HuH-7.5 (cell line): Measurements from ENCODE around the gene HDHD2.
"Not testable (repeated sequence)": the region's sequence is repeated elsewhere in the genome, so short reads cannot be mapped to it uniquely, and the experiment has no call there.

ENCODE experiments used
- DNase-seq: peaks from one replicate; pipeline ENCODE4 v3.0.0; 2011; ENCODE audit warnings: low spot score

HDHD2 gene, protein sequence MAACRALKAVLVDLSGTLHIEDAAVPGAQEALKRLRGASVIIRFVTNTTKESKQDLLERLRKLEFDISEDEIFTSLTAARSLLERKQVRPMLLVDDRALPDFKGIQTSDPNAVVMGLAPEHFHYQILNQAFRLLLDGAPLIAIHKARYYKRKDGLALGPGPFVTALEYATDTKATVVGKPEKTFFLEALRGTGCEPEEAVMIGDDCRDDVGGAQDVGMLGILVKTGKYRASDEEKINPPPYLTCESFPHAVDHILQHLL

DNA sequence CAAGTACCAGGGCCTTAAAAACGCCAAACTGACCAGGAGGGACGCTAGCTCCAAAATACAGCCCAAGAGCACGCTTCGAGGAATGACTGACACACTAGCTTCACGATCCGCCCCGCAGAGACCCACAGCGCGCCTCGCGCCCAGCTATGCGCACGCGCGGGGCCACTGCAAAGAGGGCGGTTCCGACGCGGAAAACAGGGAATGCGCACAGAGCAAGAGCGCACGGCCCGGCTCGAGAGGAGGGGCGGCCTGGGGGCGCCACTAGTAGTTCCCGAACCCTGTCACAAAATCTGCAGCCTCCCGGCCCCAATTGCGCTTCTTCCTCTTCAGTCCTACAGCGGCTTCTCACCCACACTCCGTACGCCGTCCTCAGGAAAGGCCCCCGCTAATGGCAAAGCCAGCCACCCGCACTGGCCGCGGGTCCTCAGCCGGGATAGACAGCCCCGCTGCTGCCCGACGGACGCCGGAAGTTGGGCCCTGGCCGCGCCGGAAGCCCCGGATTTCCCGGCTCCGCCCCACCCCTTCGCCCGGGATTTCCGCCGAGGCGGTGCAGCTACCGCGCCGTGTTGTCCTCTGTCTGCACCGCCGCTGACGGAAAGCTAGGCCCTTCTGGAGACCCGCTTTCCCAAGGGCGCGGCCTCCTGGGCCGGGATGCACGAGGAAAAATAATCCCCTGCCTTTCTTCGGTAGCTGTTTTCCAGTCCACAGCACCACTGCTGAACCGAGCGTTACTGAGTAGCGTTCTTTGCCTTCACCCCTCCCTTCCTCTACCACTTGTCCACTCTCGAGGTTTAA is at the start of gene HDHD2:
Gene HDHD2, minus strand, starts transcription at position 472 of the 795 bp plus-strand sequence. CDS start 14,061 bp downstream, outside the sequence.
- DNase-seq = peak; percentile 54

DNA sequence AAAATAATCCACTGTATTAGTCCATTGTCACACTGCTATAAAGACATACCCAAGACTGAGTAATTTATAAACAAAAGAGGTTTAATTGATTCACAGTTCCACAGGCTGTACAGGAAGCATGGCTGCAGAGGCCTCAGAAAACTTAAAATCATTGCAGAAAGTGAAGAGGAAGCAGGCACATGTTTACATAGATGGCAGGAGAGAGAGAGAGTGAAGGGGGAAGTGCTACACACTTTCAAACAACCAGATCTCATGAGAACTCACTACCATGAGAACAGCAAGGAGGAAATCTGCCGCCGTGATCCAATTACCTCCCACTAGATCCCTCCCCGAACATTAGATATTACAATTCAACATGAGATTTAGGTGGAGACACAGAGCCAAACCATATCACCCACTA is 45.7 kb upstream of the HDHD2 start:
- not testable (repeated sequence) for DNase-seq

DNA sequence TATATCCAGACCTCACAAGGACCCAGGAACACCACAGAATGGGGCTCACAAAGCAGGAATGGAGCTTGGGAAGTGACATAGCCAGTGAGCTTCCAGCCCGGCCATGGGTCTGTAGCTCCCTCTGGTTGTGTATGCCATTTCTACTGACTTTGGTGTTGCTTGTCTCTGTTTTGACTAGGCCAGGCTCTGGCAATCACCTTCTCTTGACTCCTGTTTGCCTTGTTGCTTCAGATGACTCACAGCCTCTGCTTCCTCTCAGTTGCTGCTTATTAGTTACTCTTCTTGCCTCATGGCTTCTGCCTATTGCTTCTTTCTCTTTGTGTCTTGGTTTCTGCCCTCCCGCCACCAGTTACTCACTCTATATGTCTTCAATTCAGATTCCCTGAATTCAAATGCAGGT is 41.7 kb upstream of the HDHD2 start:
- DNase-seq = no peak

DNA sequence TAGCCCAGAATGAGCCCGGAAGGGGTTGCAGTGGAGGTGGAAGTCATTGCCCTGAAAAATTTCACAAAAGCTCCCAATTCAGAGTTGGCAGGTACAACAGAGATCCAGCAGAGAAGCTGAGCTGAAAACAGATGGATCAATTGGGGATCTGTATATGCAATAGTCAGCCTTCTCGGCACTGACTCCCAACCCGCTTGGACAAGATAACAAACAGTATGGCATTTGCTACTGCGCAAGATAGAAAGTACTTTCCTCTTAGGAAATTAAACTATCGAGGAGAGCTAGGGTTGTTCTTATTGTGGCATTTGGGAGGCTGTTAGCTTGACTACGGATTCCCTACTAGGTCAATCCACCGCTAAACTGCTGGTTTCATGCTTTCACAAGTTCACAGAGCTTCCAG is 37.4 kb upstream of the HDHD2 start:
- DNase-seq = no peak

DNA sequence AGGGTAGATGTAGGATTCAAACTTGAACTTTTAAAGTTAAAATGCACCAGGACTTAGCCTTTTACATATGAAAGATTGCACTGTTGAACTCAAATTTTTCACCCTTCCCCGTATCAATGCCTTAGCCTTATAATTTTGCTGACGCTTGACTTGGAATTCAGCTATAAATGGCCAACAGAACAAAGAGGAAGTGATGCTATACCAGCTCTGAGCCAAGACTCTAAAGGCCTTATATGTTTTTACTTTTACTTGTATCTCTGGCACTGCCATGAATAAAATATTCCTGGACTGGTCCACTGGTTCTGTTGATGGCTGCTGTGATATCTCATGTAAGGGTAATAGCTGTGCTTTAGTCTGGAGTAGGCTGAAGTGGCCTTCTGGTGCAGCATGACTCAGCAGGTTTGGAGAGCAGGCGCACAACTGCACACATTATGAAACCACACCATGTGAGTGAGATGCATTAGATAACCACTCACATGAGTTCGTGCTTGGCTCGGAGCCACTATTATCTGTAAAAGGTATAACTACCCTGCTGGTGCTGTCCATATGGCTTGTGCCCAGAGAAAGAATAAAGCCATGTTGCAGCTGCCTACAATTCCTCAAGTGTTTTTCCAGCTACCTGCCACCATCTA is 34.2 kb upstream of the HDHD2 start:
- no peak for DNase-seq

DNA sequence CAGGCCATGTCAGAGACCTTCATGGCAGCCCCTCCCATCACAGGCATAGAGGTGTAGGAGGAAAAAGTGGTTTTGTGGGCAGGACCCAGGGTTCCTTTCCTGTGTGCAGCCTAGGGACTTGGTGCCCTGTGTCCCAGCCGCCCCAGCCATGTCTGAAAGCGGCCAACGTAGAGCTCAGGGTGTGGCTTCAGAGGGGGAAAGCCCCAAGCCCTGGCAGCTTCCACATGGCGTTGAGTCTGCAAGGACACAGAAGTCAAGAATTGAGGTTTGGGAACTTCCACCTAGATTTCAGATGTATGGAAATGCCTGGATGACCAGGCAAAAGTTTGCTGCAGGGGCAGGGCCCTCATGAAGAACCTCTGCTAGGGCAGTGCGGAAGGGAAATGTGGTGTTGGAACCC is 31.9 kb upstream of the HDHD2 start:
- DNase-seq = not testable (repeated sequence)

DNA sequence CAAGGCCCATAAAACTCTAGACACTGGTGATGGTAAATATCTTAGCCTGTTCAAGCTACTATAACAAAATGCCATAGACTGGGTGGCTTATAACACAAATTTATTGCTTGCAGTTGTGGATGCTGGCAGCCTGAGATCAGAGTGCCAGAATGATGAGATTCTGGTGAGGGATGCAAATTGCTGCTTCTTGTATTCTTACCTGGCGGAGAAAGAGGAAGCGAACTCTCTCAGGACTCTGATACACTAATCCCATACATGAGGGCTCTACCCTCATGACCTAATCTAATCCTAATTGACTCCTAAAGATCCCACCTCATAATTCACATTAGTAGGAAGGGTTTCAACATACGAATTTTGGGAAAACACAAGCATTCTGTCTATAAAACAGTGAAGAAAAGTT is 30.5 kb upstream of the HDHD2 start:
- no peak for DNase-seq

DNA sequence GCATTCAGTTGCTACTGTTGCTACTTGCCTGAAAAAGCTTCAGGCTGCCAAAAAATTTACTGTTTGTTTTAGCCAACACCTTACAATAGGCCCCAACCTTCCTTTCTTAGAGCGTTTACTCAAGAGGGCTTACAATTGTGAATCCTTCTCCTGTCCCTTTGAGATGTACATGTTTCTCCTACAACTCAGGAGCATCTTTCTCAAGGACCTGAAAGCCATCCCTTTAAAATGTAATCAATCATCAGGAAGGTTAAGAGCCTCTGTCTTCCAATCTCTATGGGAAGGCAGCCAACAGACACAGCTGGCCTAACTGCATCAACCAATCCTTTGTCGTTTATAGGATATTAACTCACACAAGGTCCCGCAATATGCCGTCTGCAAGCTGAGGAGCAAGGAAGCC is 29.2 kb upstream of the HDHD2 start:
- no peak for DNase-seq

DNA sequence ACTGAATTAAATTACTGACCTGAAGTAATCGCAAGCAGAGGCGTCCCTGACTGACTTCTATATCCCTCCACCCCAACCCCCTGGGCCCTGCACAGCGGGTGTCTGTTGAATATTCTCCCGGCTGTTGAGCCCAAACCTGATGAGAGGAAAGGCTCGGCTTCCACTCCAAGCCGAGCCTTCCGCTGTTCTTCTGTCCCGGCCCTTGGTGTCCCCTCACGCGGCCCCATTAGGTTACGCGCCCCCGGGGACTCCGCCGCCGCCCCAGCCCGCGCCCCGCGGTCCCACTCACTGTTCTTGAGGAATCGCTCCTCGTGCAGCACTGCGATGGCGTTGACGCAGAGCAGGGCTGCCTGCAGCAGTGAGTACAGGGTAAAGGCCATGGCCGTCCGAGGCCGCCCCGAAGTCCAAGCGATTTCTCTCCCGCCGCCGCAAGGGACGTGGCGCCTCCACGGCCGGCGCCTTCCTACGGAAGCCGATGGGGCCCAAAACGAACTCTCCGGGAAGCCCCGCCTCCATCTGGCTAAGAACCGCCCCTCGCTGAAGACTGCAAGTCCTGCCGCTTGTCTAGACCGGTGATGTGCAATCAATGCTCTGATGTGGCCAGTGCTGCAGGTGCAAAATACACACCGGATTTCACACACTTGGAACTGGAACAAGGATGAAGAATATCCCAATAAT is 25.7 kb upstream of the HDHD2 start, which contains the start of gene IER3IP1:
Gene IER3IP1, minus strand, starts transcription at position 467 of the 678 bp plus-strand sequence. Its CDS starts 87 bp downstream, at position 380.
- DNase-seq = peak; percentile 55

DNA sequence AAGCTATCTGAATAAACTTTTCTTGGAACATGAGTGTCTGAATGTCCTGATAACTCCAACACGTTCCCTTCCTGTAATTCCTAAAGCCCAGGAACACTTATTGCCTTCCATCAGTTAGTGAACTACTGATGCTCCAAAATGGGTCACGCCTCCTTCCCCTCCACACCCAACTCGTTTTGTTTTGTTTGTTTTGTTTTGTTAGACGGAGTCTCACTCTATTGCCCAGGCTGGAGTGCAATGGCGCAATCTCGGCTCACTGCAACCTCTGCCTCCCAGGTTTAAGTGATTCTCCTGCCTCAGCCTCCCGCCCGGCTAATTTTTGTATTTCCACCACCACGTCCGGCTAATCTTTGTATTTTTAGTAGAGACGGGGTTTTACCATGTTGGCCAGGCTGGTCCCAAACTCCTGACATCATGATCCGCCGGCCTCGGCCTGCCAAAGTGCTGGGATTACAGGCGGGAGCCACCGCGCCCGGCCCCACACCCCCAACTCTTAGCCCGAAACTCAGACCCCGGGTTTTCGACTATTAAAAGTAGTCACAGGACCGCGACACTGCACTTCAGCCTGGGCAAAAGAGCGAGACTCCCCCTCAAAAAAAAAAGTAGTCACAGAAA is 25.1 kb upstream of the HDHD2 start:
- no peak for DNase-seq

DNA sequence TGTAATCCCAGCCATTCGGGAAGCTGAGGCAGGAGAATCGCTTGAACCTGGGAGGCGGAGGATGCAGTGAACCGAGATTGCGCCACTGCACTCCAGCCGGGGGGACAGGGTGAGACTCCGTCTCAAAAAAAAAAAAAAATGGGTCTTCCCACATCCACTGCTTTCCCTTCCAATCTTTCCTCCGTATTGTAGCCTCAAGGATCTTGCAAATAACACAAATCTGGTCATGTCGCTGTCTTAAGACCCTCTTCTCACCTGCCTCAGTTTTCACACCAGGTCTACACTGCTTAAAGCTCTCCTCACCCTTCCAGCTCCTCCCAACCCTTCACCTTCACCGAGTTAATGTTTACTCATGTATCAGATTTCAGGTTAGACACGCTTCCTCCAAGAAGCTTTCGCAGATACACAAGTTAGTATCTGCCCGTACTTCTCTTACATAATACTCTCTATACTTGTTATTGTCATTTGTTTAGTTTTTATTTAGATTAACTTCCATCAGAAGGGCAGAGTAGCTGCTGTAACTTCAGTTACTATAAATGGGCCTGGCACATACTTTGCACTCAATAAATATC is 24.3 kb upstream of the HDHD2 start:
- no peak for DNase-seq

DNA sequence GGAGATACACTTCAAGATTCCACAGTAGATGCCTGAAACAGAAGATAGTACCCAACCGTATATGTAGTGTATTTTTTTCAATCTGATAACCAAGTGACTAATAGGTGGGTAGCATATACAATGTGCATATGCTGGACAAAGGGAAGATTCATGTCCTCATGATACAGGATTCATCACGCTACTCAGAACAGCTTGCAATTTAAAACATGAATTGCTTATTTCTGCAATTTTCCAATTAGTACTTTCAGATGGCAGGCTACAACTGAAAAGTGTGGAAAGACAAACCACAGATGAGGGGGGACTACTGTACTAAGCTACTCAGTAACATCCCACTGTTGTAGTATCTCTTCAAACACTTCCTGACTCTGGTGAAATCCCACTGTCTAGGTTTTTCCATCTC is 22.2 kb upstream of the HDHD2 start:
- DNase-seq = no peak

DNA sequence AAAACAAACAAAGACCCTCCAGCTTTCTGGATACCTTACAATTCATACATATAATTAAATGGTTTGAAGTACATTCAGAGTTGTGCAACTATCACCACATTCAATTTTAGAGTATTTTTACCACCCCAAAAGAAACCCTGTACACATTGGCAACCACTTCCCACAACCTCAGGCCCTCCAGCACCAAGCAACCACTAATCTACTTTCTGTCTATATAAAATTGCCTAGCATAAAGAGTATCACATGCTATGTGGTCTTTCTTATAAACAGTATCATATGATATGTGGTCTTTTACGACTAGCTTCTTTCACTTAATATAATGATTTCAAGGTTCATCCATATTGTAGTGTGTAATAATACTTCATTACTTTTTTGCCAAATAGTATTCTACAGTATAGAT is 18.6 kb upstream of the HDHD2 start:
- DNase-seq = no peak

DNA sequence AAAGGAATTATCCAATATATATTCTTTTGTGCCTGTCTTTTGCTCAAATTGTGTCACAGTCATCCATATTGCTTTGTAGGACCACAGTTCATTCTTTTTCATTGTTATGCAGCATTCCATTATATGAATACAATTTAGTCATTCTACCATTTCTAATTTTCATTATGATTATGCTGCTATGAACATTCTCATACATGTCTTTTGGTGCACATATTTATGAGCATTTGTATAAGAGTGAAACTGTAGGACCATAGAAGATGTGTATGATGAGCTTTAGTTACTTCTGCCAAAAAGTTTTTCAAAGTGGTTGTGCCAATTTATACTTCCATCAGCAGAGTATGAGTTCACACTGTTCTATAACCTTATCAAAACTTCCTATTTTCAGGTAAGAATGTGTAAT is 18.2 kb upstream of the HDHD2 start:
- no peak for DNase-seq

DNA sequence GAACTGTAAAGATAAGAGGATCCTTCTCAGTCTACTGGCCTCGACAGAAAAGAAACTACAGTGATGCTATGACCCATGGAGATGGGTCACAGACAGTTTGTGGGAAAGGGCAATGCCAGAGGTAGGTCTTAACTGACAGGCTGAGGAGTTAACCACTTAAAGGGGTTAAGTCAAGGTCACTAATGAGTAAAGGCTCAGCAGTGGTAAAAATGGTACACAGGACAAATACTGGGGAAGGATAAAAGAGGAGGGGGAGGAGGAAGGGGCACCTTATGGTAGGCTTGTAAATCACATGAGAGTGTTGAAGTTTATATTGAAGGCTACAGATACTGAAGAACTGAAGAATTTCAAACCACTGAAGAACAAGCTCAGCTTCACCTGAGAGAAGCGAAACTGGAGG is 16.0 kb upstream of the HDHD2 start:
- no peak for DNase-seq

DNA sequence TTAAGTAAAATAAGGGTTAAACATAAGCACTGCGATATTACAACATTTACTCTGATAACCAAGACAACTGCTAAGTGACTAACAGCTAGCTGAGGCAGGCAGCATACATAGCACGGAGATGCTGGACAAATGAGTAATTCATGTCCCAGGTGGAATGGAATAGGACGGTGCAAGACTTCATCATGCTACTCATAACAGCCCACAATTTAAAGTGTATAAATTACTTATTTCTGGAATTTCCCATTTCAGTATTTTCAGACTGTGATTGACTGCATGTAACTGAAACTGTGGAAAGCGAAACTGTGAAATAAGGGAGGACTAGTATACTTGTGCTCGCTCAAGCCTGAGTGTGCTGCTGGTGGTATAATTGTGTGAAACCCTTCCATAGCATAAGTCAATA is 12.9 kb upstream of the HDHD2 start:
- no peak for DNase-seq

DNA sequence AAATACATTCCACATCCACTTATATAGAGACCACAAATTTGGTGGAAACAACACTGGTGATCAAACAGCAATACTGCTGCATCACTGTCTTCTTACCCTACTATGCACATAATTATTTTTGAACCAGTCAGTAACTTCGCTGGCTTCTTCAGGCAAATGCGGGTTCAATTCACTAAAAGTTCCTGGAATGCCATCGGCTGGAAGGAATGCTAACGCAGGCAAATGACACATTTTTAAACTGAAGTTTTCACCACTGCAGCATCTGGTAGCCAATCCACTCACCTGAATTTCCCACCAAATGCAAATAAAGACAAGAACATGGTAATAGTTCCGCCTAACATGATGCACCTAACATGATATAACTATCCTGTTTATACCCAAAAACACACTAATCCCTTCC is 10.0 kb upstream of the HDHD2 start:
- DNase-seq = no peak

DNA sequence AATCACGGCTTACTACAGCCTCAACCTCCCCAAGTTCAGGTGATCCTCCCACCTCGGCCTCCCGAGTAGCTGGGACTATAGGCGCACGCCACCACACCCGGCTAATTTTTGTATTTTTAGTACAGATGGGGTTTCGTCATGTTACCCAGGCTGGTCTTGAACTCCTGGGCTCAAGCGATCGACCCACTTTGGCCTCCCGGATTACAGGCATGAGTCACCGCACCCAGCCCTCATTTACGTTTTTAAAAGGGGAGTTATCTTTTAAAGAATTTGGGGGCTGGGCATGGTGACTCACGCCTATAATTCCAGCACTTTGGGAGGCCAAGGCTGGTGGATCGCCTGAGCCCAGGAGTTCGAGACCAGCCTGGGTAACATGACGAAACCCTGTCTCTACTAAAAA is 8.1 kb upstream of the HDHD2 start:
- DNase-seq = not testable (repeated sequence)

DNA sequence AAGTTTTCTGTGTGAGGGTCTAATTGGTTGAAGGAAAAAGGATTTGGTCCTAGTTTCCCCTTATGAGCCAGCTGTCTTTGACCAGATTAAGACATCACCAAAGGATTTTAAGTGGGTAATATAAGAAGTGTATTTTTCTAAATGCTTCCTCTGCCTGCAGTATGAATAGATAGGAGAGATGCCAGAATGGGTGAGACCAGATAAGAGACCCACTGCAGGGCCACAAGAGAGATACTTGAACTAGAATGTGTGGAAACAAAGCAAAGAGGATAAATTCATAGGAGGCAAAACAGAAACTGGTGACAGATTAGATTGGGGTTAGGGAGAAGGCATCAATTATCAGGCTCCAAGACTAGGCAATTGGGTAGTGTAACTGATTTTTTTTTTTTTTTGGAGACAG is 1.1 kb upstream of the HDHD2 start:
- DNase-seq = no peak

DNA sequence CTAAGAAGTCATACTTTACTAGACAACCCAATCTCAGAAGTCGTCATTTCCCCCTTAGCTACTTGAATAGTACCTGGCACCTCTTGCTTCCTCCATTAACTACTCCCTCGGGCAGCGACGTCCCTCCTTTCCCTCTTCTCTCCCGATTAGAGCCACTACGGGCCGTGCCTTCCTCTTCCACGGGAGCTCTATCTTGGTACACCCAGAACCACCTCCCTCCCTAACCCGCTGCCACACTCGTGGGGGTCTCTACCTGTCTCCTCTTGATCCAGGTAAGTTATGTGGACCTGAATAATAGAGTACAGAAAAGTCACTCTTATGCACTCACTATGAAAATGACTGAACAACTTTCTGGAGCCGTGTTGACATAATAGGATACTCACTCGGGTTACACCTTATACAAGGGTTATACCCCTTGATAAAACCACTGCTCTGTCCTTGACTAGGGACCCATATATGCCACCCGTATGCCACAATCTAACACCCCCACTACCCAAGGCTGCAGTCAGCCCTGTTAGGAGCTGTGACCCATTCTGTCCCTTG is 595 bp upstream of the HDHD2 start:
- DNase-seq = no peak

DNA sequence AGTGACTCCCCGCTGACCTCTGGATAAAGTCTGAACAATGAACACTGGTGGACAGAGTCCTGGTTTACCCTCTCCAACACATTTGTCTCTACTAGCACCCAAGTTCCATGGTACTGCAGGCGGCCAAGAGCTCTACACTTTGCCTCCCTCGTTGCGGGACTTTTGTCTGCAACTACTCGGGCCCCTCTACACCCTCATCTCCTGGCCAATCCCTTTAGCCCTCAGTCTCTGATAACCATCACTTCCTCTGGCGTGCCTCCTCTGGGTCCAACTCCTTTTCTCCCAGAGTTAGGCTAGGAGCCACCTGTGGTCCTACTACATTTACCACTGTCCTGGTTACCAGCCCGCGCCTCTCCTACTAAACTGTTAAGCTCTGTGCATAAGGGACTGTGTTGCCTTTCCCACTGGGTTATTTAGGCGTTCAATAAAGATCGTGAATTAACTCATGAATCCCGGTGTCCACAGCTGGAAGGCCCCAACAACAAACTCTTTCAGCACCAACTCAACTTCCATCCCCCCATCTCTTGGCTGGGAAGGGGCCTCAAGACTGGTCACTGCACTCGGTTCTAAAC is 757 bp downstream of the HDHD2 start:
- DNase-seq = peak; percentile 16
